Activated T-helper 9 cell treated with anti-CD3 and anti-CD28 coated beads, Interleukin-2, amount 50 U/mL, for 16 hours (primary cell): ENCODE measurements around the gene ABHD4.
A peak's percentile ranks its signal among the peaks of the same experiment; 100 is the strongest.
"Not testable (repeated sequence)": the region's sequence is repeated elsewhere in the genome, so short reads cannot be mapped to it uniquely, and the experiment has no call there.

ENCODE experiments used
- DNase-seq: peaks from one replicate; pipeline ENCODE4 v3.0.0-alpha.2; 2020; ENCODE audit warnings: low read depth

The ABHD4 gene

GRCh38 chr14:22598099-22598895, at the start of gene ABHD4:
ABHD4 (plus strand) TSS chr14:22598300; CDS start chr14:22598307, 7 bp downstream.
- peak; percentile 26 for DNase-seq

GRCh38 chr14:22549324-22549962, 48.7 kb upstream of the ABHD4 start:
- DNase-seq, result no peak

- DNase-seq, result peak; percentile 54
Observed at GRCh38 chr14:22549981-22550673, 48.0 kb upstream of the ABHD4 start.

GRCh38 chr14:22551605-22551997, 46.5 kb upstream of the ABHD4 start:
- no peak for DNase-seq

GRCh38 chr14:22552001-22552826, 45.9 kb upstream of the ABHD4 start:
- DNase-seq, result no peak

GRCh38 chr14:22552827-22553076, 45.3 kb upstream of the ABHD4 start:
- no peak for DNase-seq

- DNase-seq, result no peak
Observed at GRCh38 chr14:22553445-22553844, 44.7 kb upstream of the ABHD4 start.

GRCh38 chr14:22553861-22554497, 44.1 kb upstream of the ABHD4 start:
- not testable (repeated sequence) for DNase-seq

- peak; percentile 32 for DNase-seq
Observed at GRCh38 chr14:22554498-22555383, 43.4 kb upstream of the ABHD4 start.

GRCh38 chr14:22555384-22556011, 42.6 kb upstream of the ABHD4 start:
- DNase-seq, result peak; percentile 60

GRCh38 chr14:22556021-22556989, 41.8 kb upstream of the ABHD4 start:
- DNase-seq, result peak; percentile 91

GRCh38 chr14:22556990-22557623, 41.0 kb upstream of the ABHD4 start:
- peak; percentile 88 for DNase-seq

GRCh38 chr14:22557846-22558220, 40.3 kb upstream of the ABHD4 start:
- no peak for DNase-seq

- peak; percentile 57 for DNase-seq
Observed at GRCh38 chr14:22558221-22558913, 39.7 kb upstream of the ABHD4 start.

- DNase-seq, result no peak
Observed at GRCh38 chr14:22559041-22559440, 39.1 kb upstream of the ABHD4 start.

GRCh38 chr14:22560662-22561365, 37.3 kb upstream of the ABHD4 start:
- no peak for DNase-seq

- no peak for DNase-seq
Observed at GRCh38 chr14:22561366-22561660, 36.8 kb upstream of the ABHD4 start.
